HG02884 (cell line): ENCODE data around the gene HIVEP3.

Experiments
- ATAC-seq: cut with Tn5 transposase; IDR thresholded peaks from one replicate; pipeline ENCODE4 v1.9.1; 2021; ENCODE audit warnings: mild to moderate bottlenecking, moderate library complexity; ENCODE audit not compliant: unreplicated experiment

HIVEP3 gene

DNA sequence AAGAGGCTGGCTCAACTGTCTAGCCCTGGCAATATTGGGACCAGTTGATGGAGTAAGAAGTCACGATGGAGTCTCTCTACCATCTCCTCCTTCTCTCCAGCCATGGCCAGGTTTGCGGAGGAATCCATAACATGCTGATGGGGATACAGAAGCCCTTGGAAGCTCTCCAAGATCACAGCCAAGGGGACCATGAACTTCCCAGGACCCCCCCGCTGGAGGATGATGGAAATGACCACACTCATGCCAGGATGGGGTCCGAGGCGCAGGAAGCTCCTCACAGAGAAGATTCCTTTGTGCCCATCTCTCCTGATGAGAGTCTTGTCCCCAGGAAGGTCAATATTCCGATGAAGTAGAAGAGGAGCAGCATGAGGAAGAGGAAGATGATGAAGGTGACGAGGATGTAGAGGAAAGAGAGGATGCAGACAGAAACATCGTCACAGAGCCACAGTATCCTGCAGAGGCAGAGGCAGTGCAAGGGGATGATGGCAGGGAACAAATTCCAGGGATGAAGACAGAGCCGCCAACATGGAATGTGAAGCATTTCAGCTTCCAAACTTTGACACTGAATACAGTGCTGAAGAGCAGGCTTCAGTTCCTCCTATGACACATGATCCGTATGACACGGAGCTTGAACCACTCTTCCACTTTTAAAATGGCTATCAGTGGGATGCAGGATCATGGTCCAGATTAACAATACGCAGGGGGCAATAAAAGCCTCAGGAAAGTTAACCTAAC lies 376.4 kb downstream of the HIVEP3 start:
- ATAC-seq: no peak

DNA sequence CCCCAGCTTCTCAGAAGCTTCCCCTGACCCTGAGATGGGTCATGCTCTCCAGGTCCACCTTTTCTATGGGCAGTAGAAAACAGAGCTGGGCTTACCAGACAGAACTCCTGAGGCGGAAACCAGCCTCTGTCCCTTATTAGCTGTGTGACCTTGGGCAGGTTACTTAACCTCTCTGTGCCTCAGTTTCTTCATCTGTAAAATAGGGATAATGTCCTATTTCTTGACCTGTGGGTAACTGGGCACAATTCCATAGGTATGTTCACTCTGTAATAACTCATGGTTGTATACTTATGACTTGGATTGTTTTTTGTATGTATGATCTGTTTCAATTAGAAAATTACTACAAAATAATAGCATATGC lies 377.1 kb downstream of the HIVEP3 start:
- ATAC-seq: no peak

DNA sequence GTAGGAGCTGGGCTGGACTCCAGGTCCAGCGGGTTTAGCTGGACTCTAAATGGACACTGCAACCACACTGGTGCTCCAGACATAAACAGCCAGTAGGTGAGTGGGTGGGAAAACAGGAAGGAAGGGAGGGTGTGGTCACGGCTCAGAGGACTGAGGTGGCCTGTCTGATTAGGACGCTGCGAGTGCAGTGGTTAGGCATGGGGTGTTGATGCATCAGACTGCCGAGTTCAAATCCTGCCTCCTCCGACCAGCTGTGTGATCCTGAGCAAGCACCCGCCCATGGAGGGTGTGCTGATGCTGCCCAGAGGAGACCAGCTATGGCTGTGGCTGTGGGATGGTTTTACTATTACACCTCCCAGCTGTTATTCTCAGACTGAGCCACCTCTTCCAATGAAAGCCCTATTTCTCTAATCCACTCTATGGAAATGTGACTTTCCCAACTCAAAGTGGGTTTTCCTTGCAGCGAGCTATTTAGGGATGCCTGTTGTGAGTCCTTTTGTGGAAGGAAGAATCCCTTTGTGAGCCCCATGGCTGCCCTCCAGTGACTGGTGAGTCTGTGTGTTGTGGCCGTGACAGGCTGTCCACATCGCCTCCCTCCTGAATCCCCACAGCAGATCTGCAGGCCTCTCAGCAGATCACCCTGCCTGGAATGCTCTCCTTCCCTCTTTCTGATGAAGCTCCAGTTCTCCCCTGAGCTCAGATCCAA lies 377.7 kb downstream of the HIVEP3 start:
- no peak for ATAC-seq

DNA sequence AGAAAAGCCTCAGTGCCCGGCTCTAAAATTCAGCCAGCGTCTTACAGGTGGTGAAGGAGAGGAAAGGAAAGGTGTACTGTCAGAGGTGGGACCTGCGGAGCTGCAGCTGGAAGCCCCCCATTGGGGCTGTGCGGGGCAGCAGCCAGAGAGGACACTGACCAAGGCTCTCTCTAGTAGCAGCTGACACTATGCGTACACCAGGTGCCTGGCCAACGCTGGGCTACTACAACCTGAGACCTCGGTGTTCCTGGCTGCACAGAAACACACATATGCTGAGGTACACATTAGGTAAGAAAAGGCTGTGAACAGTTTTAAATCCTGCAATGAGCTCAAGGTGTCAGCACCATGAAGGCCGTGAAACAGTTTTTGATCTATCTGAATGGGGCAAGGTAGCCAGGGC lies 378.7 kb downstream of the HIVEP3 start:
- no peak for ATAC-seq

DNA sequence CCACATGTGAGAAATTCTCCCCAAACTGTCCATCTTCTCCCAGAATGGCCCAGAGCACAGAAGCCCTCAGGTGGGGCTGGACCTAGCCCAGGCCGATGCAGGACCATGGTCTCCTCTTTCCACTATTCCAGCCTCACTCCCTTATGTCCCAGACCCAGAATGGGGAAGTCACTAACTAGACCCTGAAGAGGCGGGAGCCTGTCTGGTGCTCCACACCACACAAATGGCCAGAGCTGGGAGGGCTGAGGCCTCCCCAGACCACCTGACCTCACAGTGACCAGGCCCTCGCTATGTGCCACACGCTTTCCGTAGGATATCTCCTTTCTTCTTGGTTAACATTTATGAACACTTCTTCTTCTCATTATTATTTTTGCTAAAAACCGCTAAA lies 379.3 kb downstream of the HIVEP3 start:
- ATAC-seq: no peak

DNA sequence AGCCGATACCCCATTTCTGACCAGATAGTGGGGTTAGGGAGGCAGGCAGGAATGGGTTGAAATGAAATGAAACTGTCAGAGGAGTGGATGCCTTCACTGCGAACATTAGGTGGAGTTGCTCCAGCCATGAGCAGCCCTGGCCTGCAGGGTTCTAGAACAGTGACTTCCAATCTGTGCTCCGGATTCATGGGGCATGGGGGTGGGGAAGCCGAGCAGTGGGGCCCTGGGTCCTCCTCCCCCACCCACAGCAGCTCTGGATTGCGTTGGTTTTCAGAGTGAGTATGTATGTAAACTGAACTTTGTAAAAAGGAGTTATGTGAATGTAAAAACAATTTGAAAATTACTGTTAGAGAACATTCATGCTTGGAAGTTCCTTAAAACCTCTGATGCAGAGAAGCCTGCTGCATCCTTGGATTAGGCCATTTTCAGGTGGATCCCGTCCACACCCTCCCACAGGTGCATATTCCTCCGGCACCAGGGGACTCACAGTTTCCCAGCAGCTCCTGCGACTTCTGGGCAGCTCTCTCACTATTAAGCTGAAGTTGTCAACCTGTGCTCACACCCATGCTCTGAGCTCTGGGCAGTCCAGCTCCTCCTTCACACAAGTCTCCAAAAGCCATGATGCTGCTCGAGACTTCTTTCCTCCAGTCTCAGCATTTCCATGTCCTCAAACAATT lies 379.8 kb downstream of the HIVEP3 start:
- ATAC-seq: no peak

DNA sequence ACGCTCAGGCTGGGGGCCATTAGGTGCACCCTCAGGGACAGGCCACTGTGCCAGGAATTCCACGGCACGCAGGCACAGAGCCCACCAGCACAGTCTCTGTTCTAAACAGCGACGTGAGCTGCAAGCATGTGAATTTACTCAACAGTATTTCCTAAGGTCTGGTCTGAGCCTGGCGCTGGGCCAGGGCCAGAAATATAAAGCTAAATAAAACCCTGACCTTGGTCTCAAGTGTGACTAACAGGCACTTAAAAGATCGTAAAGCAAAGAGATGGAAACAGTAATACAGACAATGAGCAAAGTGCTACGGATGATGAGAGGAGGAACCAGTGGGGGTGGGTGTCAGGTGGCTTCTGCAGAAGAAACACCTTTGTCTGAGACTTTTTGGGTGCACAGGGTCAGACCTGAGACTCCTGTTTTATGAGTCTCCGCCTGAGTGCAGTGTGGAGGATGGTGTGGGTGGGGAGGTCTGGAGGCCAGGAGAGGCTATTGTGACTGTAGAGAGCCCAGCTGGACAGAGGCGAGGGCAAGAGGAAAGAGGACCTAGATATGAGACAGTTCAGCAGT lies 380.9 kb downstream of the HIVEP3 start:
- ATAC-seq: no peak

DNA sequence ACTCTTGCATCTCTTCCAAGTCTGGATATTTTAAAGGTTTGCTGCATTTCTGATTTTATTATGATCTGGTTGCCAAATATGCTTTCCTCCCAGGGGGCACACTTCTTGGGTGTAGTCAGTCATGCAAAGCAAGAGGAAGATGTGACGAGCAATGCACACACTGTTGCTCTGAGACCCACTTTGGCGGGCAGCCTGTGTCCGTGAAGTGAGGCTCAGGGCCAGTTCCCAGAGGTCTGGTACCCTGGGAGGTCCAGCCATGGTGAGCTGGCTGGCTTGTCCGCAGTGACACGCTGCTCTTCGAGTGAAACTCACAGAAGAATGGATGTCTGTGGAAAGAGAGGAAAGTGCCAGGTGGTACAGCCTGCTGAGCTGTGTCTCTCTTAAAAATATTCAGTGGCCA lies 381.5 kb downstream of the HIVEP3 start:
- no peak for ATAC-seq

DNA sequence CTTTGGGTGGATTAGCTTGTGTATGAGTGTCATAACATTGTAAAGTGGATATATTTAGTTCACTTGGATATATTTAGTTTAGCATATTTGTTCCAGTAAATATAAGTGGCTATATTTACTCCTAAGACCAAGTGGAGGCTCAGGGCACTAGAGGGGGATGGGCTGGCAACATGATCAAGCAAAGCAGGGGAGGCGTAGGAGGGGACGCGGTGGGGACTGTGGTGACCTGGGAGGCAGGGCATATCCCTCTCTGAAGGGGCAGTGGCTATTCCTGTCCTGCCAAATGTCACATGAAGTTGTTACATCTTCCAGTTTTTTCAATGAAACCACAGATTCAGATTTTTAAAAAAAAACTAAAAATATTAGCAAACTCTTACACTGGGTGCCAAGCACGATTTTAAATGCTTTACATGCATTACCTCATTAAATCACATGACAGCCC lies 382.3 kb downstream of the HIVEP3 start:
- ATAC-seq: no peak

DNA sequence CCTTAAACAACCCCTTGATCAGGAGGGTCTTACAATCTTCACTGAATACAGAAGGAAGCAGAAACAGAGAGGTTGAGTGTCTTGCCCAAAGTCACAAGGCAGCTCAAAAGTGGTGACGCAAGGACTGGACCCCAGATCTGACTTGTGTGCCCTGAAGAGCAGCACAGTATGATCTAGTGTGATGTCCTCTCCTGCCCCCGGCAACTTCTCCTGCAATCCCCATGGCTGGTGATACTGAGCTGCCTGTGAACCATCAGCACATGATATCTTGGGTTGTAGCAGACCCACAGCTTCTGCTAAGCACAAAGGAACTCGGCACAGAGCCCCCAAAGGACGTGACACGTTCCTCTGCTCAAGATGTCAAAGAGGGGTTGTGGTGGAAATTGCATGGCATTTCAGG lies 383.0 kb downstream of the HIVEP3 start:
- ATAC-seq: no peak

DNA sequence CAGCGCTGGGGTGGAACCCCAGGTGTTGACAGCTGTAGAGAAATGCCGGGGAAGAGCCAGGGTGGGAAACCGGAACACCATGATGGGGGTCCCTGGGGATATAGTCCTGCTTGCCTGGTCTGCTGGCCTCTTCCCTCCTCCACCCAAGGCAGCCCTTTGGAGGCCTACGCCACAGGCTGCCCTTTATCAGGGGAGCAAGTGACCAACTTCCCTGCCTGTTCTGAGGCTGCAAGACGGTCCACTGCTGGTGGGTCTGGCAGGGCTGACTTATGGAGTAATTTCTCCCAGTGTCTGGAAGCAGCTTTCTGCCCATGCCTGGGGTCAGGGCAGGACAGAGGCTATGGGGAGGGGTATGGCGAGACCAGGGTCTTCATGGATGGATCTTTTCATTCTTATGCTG lies 383.4 kb downstream of the HIVEP3 start:
- ATAC-seq: no peak

DNA sequence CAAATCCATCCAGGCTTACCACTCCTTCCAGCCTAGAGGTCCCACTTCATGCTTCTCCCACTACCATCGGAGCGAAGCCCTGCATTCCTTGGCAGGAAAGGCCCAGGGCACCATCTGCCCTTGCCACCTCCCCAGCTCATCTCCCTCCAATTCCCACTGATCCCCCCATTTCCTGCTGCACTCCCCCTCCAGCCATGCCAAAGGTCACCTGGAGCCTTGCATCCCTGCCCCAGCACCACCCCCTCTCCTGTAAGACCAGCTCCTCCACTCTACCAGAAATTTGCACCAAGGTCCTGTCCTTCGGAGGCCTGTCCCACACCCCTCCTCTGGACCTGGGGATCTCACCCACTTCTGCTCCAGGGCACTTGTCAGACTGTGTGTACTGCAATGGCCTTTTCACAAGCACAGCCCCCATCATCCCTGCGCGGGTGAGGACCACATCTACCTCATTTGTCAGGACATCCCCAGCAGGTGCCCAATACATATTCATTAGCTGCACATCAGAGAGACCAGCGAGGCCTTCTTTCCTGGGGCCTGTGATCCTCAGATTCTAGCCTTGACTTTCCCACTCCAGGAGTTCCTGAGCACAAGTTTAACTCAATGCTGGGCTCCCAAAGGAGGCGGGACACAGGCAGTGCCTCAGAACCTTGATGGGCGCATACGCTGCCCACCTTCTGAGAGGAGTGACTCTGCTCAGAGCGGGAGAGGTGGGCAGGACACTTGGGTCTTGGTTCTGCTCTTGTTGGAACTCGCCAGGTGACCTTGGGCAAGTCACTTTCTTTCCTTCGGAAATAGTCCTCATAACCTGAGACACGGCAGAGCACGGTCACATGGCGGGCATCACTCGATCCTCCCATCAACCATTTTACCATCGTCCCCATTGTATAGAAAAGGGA lies 384.3 kb downstream of the HIVEP3 start:
- no peak for ATAC-seq

DNA sequence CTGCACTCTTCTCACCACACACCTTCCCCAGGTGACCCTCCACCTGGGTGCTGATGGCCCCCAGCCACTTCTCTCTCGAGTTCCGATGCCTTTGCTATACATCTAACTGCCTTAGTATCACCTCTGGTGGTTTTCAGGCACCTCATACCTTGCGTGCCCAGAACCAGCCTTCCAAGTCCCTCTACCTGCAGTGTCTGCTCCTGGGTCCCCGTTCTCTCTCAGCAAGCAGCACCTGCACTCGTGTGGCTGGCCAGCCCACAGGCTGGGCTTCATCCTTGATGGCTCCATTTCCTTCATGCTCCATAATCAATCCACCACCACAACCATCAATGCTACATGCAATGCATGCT lies 385.0 kb downstream of the HIVEP3 start:
- no peak for ATAC-seq

DNA sequence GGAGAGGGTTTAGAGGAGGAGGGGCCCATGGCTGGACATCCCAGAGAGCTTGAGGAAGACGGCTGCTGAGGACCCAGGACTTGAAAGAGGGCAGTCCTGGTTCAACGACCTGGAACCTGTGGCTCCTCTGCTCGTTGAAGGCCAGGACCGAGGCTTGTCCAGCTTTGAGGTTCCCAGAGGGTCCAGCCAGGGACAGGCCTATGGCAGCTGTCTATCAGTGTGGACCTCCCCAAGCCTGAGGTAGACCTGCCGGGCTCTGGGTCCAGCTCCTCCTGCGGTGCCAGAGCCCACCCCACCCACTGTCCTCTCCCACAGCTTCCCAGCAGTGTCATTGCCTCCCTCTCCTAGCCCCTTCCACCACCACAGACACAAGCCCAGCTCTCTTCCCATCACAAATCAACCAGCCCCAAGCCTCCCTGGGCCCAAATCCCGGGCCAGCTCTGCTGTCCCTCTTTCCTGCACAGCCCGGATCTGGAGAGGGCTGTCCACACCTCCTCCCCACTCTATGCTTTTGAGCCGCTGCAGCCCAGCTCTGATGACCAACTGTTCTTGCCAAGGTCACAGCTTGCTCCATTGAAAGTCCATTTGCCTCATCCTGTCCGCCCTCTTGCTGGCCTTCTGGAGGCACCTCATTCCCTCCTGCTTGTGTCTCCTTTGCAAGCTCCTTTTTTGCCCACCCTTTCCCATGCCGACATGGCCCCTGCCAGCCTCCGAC lies 385.5 kb downstream of the HIVEP3 start:
- no peak for ATAC-seq

DNA sequence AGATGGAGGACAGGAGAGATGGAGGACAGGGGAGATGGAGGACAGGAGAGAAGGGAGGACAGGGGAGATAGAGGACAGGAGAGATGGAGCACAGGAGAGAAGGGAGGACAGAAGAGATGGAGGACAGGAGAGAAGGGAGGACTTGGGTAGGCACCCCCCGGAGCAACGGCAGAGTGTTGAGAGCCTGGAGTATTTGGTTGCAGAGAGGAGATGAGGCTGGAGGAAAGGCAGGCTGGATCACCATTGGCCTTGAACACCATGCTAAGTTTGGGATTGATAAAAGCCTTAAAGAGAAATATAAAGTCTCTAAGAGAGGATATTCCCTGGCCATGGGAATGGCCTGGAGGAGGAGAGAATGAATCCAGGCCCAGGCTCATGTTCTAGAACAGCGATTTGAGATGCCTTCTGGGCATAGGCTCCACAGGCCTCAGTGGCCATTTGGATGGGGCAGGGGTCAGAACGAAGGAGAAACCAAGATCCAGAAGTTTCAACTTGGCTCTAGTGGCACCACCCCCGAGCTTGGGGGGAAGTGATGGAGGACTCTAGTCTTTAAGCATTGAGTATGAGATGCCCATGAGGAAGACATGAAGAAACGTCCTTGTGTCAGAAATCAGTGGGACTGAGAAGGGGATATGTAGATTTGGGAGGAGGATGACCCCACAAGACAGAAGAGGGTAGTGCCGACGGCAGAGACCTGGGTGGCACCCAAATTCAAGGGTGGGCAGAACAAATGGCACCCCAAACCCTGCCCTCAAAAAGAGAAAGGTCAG lies 386.3 kb downstream of the HIVEP3 start:
- ATAC-seq: no peak

DNA sequence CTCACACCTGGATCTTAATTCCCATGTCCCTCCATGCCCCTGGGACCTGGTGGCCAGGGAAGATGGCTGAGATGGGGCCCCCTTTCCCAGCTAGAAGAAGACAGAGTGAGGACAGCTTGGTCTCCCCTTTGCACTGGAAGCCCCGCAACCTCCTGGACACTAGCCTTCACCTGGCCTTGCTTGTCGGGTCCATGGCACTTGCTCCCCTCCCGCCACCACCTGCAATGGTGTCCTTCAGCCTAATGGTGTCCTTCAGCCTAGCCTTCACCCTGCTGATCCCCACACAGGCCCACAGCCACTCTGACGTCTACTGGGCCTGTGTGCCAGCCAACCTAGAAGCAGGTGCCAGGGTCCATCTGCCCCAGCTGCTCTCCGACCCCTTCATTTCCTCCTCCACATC lies 388.3 kb downstream of the HIVEP3 start:
- no peak for ATAC-seq

DNA sequence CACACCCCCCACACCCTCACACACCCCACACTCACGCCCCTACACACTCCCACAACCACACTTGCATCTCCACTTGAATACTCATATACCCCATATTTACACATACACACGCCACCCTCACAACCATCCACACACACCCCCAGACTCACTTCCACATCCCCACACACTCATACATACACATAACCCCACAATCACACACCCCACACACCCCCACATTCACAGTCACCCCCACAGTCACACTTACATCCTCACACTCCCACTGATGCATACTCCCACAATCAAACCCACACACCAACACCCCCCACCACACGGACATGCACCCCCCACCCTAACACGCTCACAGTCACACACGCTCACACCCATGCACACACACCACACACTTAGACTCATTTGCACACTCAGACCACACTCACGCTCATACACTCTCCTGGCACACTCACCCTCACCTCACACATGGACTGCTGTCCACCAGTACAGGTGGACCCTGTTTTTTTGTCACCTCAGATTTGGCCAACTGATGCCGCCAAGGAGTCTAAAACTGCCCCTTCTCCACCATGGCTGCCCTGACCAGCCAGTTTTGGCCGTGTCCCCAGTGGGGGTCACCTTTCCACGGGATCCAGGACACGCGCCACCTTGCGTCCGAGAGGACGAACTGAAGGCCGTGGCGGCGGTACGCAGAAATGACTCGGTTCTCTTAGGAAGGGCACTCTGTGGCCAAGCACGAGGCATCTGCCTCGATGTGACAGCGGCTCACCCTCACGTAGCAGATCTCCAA lies 388.9 kb downstream of the HIVEP3 start:
- no peak for ATAC-seq

DNA sequence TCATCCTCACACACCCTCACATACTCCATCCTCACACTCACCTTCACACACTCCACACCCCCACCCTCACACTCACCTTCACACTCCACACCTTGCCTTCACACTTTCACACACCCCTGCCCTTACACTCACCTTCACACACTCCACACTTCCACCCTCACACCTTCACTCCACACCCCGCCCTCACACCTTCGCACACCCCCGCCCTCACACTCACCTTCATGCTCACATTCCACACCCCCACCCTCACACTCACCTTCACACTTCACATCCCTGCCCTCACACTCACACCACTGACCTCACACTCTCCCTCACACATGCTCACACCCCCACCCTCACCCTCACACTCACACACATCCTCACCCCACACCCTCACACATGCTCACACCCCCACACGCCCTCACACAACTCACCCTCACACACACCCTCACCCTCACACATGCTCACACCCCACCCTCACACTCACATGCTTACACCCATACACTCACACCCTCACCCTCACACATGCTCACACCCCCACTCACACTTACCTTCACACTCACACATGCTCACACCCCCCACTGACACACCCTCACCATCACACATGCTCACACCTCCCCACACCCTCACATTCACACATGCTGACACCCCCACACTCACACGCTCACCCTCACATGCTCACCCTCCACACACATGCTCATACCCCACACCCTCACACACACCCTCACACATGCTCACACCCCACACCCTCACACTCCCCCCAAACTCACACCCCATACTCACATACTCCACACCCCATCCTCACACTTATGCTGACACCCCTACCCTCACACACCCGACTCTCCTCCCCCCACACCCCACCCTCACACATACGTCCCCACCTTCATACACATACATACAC lies 389.8 kb downstream of the HIVEP3 start:
- no peak for ATAC-seq
